ENCODE results near the gene ADAMTS12. TPM values are rescaled to one million over a fixed set of nuclear protein-coding genes. Genes with fewer than 3 reads are reported as not detected.

The ADAMTS12 gene
- polyA plus RNA-seq, 1 donor from 2014 or later = 0.07 TPM

DNA sequence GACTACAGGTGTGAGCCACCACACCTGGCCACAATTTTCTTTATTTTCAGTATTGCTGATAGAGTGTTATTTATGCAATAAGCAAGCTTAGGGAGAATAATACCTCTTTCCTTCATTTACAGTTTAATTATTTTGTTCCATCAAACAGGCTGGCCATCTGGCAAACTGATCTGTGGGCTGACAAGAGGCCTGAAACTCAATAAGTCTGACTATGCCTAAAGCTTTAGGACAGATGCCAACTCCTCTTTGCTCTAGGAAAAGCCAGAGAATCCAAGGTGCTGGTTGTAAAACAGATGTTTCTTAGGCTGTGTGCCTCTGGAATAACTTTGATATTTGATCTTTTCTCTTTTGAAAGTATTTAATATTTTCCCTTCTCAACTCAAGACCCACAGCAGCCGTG, 352.6 kb downstream of the ADAMTS12 start:
- Histone ChIP-seq H3K4me3 (ENCODE audit: low read length) (no peak overlapping the region), H3K79me2 (replicated peaks; ENCODE audit: insufficient read depth, low read length) (no peaks in the 10 kb centered on the region), H3K9ac (ENCODE audit: low read length) (no peak overlapping the region), H3K4me2 (ENCODE audit: low read length) (no peak overlapping the region), H3K9me2 (ENCODE audit: insufficient read depth, low read length) (no peaks in the 10 kb centered on the region), H3K9me3 (ENCODE audit: low read length) (no peaks in the 10 kb centered on the region), H3K36me3 (ENCODE audit: insufficient read depth, low read length) (no peaks in the 10 kb centered on the region), H4K20me1 (ENCODE audit: insufficient read depth) (no peaks in the 10 kb centered on the region), H3F3A (ENCODE audit: insufficient read depth, low read length, poor library complexity, severe bottlenecking) (no peaks in the 10 kb centered on the region), H2AFZ (ENCODE audit: low read depth, low read length) (no peak overlapping the region), H3K27me3 (ENCODE audit: insufficient read depth, low read depth, low read length) (no peaks in the 10 kb centered on the region), H3K27ac (ENCODE audit: low read length) (no peak overlapping the region)
- no peak for TF ChIP-seq EZH2 (IDR thresholded peaks at IDR 0.05; ENCODE audit: borderline replicate concordance, insufficient read depth, low read length, poor library complexity, severe bottlenecking)
- TF ChIP-seq RAD21 (conservative IDR thresholded peaks at IDR 0.05) = no peak
- no peak for TF ChIP-seq EP300 (conservative IDR thresholded peaks at IDR 0.05; ENCODE audit: poor library complexity, severe bottlenecking)
- TF ChIP-seq MXI1 (conservative IDR thresholded peaks at IDR 0.05; ENCODE audit: poor library complexity, severe bottlenecking) = no peak
- TF ChIP-seq TAF1 (IDR thresholded peaks at IDR 0.05; ENCODE audit: low read depth) = no peak
- no peak for TF ChIP-seq POLR2AphosphoS5 (IDR thresholded peaks at IDR 0.05)
- no peak for TF ChIP-seq SMC3 (conservative IDR thresholded peaks at IDR 0.05; ENCODE audit: poor library complexity)
- TF ChIP-seq, protein P1, sequence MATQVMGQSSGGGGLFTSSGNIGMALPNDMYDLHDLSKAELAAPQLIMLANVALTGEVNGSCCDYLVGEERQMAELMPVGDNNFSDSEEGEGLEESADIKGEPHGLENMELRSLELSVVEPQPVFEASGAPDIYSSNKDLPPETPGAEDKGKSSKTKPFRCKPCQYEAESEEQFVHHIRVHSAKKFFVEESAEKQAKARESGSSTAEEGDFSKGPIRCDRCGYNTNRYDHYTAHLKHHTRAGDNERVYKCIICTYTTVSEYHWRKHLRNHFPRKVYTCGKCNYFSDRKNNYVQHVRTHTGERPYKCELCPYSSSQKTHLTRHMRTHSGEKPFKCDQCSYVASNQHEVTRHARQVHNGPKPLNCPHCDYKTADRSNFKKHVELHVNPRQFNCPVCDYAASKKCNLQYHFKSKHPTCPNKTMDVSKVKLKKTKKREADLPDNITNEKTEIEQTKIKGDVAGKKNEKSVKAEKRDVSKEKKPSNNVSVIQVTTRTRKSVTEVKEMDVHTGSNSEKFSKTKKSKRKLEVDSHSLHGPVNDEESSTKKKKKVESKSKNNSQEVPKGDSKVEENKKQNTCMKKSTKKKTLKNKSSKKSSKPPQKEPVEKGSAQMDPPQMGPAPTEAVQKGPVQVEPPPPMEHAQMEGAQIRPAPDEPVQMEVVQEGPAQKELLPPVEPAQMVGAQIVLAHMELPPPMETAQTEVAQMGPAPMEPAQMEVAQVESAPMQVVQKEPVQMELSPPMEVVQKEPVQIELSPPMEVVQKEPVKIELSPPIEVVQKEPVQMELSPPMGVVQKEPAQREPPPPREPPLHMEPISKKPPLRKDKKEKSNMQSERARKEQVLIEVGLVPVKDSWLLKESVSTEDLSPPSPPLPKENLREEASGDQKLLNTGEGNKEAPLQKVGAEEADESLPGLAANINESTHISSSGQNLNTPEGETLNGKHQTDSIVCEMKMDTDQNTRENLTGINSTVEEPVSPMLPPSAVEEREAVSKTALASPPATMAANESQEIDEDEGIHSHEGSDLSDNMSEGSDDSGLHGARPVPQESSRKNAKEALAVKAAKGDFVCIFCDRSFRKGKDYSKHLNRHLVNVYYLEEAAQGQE (IDR thresholded peaks at IDR 0.05; ENCODE audit: borderline replicate concordance) = no peak
- TF ChIP-seq, protein P2, sequence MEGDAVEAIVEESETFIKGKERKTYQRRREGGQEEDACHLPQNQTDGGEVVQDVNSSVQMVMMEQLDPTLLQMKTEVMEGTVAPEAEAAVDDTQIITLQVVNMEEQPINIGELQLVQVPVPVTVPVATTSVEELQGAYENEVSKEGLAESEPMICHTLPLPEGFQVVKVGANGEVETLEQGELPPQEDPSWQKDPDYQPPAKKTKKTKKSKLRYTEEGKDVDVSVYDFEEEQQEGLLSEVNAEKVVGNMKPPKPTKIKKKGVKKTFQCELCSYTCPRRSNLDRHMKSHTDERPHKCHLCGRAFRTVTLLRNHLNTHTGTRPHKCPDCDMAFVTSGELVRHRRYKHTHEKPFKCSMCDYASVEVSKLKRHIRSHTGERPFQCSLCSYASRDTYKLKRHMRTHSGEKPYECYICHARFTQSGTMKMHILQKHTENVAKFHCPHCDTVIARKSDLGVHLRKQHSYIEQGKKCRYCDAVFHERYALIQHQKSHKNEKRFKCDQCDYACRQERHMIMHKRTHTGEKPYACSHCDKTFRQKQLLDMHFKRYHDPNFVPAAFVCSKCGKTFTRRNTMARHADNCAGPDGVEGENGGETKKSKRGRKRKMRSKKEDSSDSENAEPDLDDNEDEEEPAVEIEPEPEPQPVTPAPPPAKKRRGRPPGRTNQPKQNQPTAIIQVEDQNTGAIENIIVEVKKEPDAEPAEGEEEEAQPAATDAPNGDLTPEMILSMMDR (IDR thresholded peaks at IDR 0.05; ENCODE audit: poor library complexity, severe bottlenecking) = no peak

DNA sequence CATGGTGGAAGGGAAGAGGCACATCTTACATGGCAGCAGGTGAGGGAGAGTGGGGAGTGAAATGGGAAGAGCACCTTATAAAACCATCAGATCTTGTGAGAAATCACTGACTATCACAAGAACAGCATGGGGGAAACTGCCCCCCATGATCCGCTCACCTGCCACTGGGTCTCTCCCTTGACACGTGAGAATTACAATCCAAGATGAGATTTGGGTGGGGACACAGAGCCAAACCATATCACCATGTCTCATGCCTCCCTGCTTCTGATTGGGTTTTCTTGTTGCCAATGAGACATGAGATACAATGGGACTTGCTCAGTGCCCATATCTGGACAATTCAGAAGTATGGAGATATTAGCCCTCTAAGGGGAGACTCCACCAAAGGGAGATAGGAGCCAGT, 353.6 kb downstream of the ADAMTS12 start:
- H3K4me3 ChIP-seq (ENCODE audit: low read length) = no peak overlapping the region
- H3K9me3 ChIP-seq (ENCODE audit: low read length) = no peaks in the 10 kb centered on the region
- no peak overlapping the region for H3K4me2 ChIP-seq (ENCODE audit: low read length)
- H2AFZ ChIP-seq (ENCODE audit: low read depth, low read length) = no peak overlapping the region
- no peak overlapping the region for H3K9ac ChIP-seq (ENCODE audit: low read length)
- no peaks in the 10 kb centered on the region for H3K9me2 ChIP-seq (ENCODE audit: insufficient read depth, low read length)
- H4K20me1 ChIP-seq (ENCODE audit: insufficient read depth) = no peaks in the 10 kb centered on the region
- TF ChIP-seq, protein P2 (IDR thresholded peaks at IDR 0.05; ENCODE audit: poor library complexity, severe bottlenecking) = no peak
- TF ChIP-seq RAD21 (conservative IDR thresholded peaks at IDR 0.05) (no peak), TAF1 (IDR thresholded peaks at IDR 0.05; ENCODE audit: low read depth) (no peak), POLR2AphosphoS5 (IDR thresholded peaks at IDR 0.05) (no peak), MXI1 (conservative IDR thresholded peaks at IDR 0.05; ENCODE audit: poor library complexity, severe bottlenecking) (no peak), SMC3 (conservative IDR thresholded peaks at IDR 0.05; ENCODE audit: poor library complexity) (no peak), EZH2 (IDR thresholded peaks at IDR 0.05; ENCODE audit: borderline replicate concordance, insufficient read depth, low read length, poor library complexity, severe bottlenecking) (no peak), EP300 (conservative IDR thresholded peaks at IDR 0.05; ENCODE audit: poor library complexity, severe bottlenecking) (no peak)
- TF ChIP-seq, protein P1 (IDR thresholded peaks at IDR 0.05; ENCODE audit: borderline replicate concordance) = no peak
- no peaks in the 10 kb centered on the region for H3K36me3 ChIP-seq (ENCODE audit: insufficient read depth, low read length)
- H3F3A ChIP-seq (ENCODE audit: insufficient read depth, low read length, poor library complexity, severe bottlenecking) = no peaks in the 10 kb centered on the region
- H3K27me3 ChIP-seq (ENCODE audit: insufficient read depth, low read depth, low read length) = no peaks in the 10 kb centered on the region
- H3K27ac ChIP-seq (ENCODE audit: low read length) = no peak overlapping the region
- H3K79me2 ChIP-seq (replicated peaks; ENCODE audit: insufficient read depth, low read length) = no peaks in the 10 kb centered on the region

Measured in neural cell (in vitro differentiated cells).